Measurements from ENCODE around the gene ACER3. TPM values are rescaled to one million over a fixed set of nuclear protein-coding genes. Genes with fewer than 3 reads are reported as not detected.

The ACER3 gene
- total RNA-seq, 1 donor from 2014 or later = 14.7 TPM

DNA sequence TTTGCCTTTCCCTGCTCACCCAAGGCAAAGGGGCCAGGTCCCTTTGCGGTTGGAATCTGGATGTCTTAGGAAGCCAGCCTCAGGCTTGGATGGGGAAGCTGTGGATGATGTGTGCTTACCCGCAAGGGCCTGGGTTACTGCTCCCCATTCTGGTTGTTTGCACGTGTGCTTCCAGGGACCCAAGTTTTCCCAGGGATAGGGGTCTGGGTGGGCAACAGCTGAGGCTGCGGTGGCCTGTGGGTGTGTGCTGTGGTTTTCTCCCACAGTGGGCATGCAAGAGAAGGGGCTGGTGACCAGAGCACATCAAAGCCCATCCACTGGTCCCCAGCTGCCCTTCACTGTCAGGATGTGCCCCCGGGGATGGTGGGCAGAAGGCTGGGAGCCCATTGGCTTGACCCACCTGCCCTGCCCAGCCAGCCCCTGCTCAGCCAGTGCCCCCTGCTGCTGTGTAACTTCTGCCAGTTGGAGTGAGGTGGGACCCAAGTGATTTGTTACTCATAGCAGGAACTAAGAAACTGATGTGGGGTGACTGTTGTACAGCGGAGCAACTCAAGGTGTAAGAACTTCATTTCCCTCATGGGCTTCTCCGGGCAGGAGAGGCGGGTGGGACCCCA, 209.4 kb downstream of the ACER3 start:
- H3K4me3 Mint-ChIP-seq (ENCODE audit: low read depth) = no peak overlapping the region
- TF ChIP-seq CTCF (IDR thresholded peaks at IDR 0.05; ENCODE audit: unreplicated experiment) = no peak

GRCh38 chr11:77071077-77071476, 210.4 kb downstream of the ACER3 start:
- no peak for TF ChIP-seq CTCF (IDR thresholded peaks at IDR 0.05; ENCODE audit: unreplicated experiment)
- H3K36me3 Mint-ChIP-seq (ENCODE audit: insufficient read depth) = no peaks in the 10 kb centered on the region
- no peak overlapping the region for H3K4me3 Mint-ChIP-seq (ENCODE audit: low read depth)
- no peaks in the 10 kb centered on the region for H3K9me3 Mint-ChIP-seq (ENCODE audit: low read depth)
- no peak for DNase-seq (ENCODE audit: low spot score, unreplicated experiment)
- peaks cover 5% of the 10 kb centered on the region for H3K4me1 Mint-ChIP-seq (ENCODE audit: low read depth)
- no peak overlapping the region for H3K27ac Mint-ChIP-seq
- H3K27me3 Mint-ChIP-seq = peaks cover 17% of the 10 kb centered on the region

More for the DNA sequence above, 209.4 kb downstream of the ACER3 start:
- H3K36me3 Mint-ChIP-seq (ENCODE audit: insufficient read depth) = no peaks in the 10 kb centered on the region
- H3K27me3 Mint-ChIP-seq = peaks cover 19% of the 10 kb centered on the region
- peaks cover 8% of the 10 kb centered on the region for H3K4me1 Mint-ChIP-seq (ENCODE audit: low read depth)
- no peak for DNase-seq (ENCODE audit: low spot score, unreplicated experiment)
- no peaks in the 10 kb centered on the region for H3K9me3 Mint-ChIP-seq (ENCODE audit: low read depth)
- no peak overlapping the region for H3K27ac Mint-ChIP-seq

DNA sequence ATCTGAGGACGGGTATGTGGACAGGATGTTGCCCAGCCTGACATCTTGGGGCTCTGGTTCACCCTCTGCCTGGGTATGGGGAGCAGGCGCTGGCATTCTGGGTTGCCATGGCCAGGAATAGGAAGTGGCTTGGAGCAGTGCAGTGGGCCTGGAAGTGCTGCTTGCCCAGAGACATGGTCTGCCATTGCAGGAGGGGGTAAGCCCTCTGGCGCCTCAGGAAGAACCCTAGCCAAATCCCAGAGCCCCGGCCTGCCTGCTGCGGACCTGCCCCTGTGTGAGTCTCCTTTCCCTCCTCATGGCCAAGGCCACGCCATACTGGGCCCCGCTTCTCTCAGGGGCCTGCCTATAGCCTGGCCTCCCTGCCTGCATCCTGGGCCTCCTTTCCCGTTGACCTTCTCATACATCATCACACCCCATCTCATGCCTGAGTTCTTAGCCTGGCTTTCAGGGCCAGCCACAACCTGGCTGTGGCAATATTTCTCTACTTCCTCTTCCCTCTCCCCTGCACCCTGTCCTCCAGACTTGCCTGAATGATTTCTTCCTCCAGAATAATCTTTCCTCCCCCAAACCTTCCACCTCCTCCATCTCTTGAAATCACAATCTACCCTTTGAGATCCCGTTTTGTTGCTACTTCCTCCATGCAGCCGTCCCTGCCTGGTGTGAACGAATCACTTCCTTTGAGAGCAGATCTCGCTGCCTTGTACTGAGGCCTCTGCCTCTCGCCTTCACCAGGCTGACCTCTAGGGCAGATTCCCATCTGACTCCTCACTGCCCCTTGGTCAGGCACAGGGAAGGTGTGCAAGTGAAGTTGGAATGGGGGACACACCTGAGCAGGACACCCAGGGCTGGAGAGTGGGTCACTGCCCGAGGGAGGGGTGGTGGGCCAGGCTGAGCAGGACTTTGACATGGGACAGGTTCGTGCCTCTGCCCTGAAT, 211.2 kb downstream of the ACER3 start:
- H3K4me3 Mint-ChIP-seq (ENCODE audit: low read depth) = no peak overlapping the region
- H3K27ac Mint-ChIP-seq = peak overlapping the region; percentile 71
- TF ChIP-seq CTCF (IDR thresholded peaks at IDR 0.05; ENCODE audit: unreplicated experiment) = no peak
- peaks cover 8% of the 10 kb centered on the region for H3K4me1 Mint-ChIP-seq (ENCODE audit: low read depth)
- DNase-seq (ENCODE audit: low spot score, unreplicated experiment) = no peak
- H3K36me3 Mint-ChIP-seq (ENCODE audit: insufficient read depth) = no peaks in the 10 kb centered on the region
- peaks cover 17% of the 10 kb centered on the region for H3K27me3 Mint-ChIP-seq
- H3K9me3 Mint-ChIP-seq (ENCODE audit: low read depth) = no peaks in the 10 kb centered on the region

- Mint-ChIP-seq H3K4me1 (ENCODE audit: low read depth) (peaks cover 4% of the 10 kb centered on the region), H3K9me3 (ENCODE audit: low read depth) (peaks cover under 1% of the 10 kb centered on the region), H3K36me3 (ENCODE audit: insufficient read depth) (peaks cover under 1% of the 10 kb centered on the region), H3K27me3 (peaks cover 15% of the 10 kb centered on the region), H3K27ac (no peak overlapping the region), H3K4me3 (ENCODE audit: low read depth) (no peak overlapping the region)
- no peak for DNase-seq (ENCODE audit: low spot score, unreplicated experiment)
- TF ChIP-seq CTCF (IDR thresholded peaks at IDR 0.05; ENCODE audit: unreplicated experiment) = no peak
These were observed 212.2 kb downstream of the ACER3 start for GRCh38 chr11:77072851-77073327.

DNA sequence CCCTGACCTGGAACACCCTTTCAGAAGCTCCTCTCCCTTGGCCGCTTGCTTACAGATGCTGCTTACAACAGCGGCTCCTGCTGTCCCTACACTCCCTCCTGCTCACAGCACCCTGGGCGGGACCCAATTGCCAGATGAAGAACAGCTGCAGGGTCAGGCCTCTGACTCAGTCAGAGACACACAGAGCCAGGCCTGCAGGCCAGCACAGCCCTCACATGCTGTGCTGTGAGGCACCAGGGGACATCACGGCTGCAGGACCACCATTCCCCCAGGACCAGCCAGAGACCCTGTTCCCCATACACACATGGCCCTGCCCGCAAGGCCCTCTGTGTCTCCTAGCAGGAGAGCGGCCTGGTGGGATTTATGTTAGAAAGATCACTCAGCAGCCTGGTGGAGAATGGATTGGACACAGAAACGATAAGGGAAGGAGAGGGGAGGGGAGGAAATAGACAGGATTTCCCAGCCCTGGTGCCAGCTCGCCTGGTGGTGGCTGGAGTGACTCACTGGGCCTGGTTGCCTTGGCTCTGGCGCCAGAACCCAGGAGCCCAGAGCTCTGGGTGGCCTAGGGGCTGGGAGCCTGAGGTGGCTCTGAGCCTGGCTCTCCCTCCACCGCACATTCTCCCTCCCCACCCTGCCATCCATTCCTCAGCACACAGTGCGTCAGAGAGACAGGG, 212.7 kb downstream of the ACER3 start:
- Mint-ChIP-seq H3K4me3 (ENCODE audit: low read depth) (no peak overlapping the region), H3K36me3 (ENCODE audit: insufficient read depth) (peaks cover 3% of the 10 kb centered on the region), H3K27ac (peak overlapping the region; percentile 81), H3K4me1 (ENCODE audit: low read depth) (peaks cover 4% of the 10 kb centered on the region), H3K27me3 (peaks cover 11% of the 10 kb centered on the region), H3K9me3 (ENCODE audit: low read depth) (peaks cover 7% of the 10 kb centered on the region)
- TF ChIP-seq CTCF (IDR thresholded peaks at IDR 0.05; ENCODE audit: unreplicated experiment) = no peak
- no peak for DNase-seq (ENCODE audit: low spot score, unreplicated experiment)

All from progenitor cell of endocrine pancreas (in vitro differentiated cells).